HG03354 (cell line): Measurements from ENCODE around the gene TBX3.

Source experiments
- ATAC-seq: cut with Tn5 transposase; IDR thresholded peaks from one replicate; pipeline ENCODE4 v1.9.1; 2021; ENCODE audit warnings: mild to moderate bottlenecking; ENCODE audit not compliant: unreplicated experiment, poor library complexity, severe bottlenecking

TBX3 gene

GRCh38 chr12:114670291-114670980, 13.5 kb downstream of the TBX3 start:
- no peak for ATAC-seq

- ATAC-seq: no peak
Observed at GRCh38 chr12:114669401-114670290, 14.3 kb downstream of the TBX3 start.

- ATAC-seq: no peak
Observed at GRCh38 chr12:114668886-114669288, 15.1 kb downstream of the TBX3 start.

- ATAC-seq: no peak
Observed at GRCh38 chr12:114668151-114668885, 15.7 kb downstream of the TBX3 start.

DNA sequence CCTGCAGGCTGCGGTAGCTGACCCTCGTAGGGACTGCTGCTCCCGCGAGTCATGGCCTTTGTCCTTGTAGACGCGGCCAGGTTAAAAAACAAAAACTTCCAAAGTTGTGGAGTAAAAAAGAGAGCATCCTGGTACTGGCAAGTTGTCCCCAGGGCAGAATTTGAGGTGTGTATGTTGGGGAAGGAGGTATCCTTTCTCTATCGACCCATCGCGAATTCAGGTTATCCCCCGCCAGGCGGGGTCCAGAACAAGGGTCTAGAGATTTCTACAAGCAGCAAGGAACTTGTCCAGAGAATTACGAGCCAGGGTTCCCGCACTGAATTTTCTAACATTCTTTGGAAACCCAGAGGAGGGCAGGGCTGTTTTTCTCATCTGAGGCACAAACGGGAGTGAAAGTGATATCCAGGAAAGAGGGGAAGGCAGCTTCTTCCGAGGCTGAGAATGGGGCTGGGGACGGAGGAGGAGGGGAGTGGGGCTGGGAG, 16.3 kb downstream of the TBX3 start:
- ATAC-seq: no peak

DNA sequence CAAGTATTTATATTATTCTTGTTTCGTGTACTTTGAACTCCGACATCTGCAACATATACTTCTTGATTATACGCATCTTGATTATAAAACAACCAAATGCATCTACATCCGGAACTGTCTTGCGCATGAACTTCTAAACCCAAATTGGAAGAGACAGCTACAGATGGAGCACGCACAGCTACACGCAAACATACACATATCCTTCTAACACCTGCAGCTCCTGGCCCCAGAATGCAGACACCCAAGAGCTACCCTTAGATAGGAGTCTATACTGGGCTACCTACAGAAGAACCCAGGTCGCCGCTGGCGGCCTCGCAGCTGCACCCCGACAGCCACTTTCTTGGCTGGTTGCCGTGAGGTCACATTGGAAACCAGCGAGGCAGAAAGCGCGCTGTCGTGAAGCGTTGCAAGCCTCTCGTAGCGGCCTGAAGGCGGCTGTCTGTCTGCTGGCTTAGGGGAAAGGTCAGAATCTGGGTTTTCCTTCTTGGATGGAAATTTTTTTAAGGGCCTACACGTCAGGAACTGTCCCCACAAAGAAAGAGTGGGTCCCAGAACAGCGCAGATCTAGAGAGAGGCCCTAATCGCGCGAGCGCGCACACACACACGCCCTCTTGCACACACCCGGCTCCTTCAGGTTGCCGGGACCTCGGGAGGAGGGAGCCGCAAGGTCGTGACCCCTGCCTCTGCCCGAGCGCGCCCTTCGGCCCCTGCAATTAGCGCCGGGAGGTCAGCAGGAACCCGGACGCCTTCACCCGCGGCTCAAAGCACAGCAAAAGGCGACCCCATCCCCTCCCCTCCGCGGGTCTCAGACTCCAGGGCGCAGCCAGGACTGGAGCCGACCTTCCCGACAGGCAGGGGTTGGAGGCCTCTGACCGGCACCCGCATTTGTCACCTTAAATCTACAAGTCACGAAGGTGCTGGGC, 17.0 kb downstream of the TBX3 start:
- ATAC-seq: no peak

DNA sequence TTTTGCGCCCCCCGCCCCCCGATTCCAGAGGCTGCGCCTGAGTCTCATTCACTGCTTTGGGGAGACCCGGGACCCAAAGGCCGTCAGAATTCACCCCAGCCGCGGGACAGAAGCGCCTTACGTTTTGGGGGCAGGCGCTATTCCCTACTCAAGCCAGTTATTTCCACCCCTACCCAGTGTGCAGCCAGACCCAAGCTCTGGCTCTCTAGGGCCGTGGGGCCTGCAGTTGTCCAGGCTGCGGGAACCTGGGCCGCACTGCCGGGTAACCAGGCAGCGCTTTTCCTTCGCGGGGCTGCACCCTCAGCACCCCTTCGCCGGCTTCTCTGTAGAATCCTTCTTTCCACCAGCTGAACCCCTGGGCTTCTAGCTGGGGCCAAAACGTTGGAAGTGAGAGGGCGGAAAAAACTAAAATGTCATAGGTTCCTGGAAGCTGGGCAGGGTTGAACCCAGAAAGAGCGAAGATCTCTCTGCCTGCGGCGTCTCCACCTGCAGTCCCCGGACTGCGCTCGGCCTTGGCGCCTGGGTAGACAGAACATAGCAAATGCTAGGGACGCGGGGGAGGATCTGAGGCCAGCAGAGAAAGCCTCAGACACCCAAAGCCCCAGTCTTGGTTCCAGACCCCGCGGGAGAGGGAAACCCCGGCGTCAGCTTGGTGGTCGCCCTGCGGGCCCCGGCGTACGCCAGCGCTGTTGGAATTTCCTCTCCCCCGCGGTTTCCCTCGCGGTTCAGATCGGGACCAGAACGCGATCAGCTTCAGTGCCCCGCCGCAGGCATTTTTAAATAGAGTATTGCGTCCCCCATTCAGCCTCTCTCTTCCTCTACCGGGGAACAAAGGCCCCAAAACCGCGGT, 18.3 kb downstream of the TBX3 start:
- no peak for ATAC-seq

DNA sequence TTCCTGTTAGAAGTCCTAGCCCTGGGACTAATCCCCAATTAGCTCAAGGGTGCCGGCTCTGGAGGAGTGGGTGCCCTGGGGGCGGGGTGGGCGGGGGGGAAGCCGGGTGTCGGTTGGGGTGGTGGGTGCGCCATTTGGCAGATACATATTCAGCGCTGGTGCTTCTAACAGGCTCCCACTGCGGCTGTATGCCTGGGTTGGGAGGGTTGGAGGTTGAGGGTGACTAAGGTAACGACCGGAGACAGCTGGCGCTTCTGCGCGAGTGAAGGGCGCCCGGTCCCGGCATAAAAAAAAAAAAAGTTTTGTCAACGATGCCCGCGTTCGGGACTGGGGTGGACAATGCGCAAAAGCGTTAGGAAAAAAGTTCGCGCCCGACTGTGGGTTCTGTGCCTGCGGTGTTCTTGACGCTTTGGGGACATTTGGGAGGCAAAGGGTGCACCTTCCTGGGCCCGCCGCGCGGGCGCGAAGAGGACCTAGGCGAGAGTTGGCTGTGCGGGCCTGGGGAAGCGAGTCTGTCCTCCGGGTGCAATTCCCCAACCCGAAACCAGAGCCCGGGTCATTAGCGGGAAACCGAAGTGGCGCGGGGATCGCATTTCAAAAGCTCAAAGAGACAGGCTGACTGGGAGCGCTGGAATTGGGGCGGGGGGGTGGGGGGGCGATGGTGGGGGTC, 19.2 kb downstream of the TBX3 start:
- ATAC-seq: no peak

GRCh38 chr12:114662512-114663177, 21.3 kb downstream of the TBX3 start:
- no peak for ATAC-seq

DNA sequence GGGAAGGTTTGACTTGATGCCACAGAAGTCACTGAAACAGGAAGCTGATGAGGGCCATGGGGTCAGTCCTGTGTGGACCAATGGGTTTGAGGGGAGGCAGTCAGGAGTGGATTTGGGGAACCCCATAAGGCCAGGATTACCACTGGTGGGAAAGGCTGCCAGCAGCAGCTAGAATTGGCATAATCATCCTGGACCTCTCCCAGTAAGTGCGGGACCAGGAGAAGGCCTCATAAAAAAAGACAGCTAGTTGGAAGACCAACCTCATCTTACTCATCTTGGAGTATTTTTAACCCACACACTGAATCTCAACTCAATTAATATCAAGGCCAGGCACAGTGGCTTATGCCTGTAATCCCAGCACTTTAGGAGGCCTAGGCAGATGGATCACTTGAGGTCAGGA, 22.7 kb downstream of the TBX3 start:
- no peak for ATAC-seq

DNA sequence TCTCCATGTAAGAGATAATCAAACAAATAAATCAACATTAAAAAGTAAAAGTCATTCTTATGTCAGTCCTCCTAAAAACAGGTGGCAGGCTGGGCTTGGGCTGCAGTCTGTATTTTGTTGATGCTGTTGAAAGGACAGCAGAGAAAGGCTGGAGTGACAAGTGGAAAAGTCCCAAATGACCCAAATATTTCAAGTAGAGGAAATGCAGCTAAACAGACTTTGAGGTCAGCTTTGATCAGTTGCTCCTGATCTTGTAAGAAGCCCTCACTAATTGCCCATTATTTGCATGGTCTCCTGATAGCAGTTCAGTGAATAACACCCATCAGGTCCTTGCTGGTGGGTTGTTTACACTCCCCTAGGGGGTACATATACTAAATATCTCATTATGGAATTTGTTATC, 24.9 kb downstream of the TBX3 start:
- ATAC-seq: no peak

- ATAC-seq: no peak
Observed at GRCh38 chr12:114658002-114658441, 26.0 kb downstream of the TBX3 start.

GRCh38 chr12:114657597-114657920, 26.4 kb downstream of the TBX3 start:
- no peak for ATAC-seq

GRCh38 chr12:114656906-114657596, 26.9 kb downstream of the TBX3 start:
- no peak for ATAC-seq

DNA sequence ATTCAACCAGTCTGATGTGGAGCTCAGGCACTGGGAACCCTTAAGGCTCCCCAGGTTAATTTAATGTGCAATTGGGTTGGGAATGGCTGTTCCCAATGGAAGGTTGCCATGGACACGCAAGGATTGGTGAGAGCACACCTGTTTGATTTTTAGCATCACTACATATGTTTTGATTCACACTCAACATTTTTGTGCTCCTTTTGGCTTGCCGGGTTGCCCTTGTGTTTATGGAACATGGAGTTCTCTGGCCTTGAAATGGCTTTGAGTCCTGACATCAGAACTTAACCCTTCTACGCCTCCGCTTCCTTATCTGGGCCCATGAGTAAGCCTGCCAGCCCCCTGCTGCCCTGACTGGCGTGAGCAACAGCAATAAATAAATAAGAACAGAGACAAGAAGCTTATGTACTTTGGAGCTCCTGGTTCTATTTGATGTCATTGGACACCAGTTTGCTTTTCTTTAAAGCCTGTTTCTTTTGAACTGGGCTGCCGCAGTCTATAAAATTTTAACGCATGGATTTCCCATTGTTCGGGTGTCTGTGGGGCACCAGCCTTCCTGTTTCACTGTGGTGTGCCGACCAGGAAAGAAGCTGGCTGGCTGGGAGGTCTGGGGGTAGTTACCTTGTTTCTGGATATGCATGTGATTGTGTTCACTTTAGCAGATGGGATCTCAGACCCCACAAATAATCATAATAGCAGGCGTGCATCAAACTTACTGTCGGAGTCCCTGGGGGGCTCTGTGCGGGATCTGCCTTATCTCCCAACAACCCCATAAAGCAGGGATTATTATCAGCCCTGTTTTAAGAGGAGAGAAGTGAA, 27.8 kb downstream of the TBX3 start:
- no peak for ATAC-seq

GRCh38 chr12:114649585-114649984, 34.4 kb downstream of the TBX3 start:
- ATAC-seq: no peak
